Activated T-cell treated with anti-CD3 and anti-CD28 coated beads, Interleukin-2, amount 50 U/mL, for 72 hours (primary cell): Measurements from ENCODE around the gene NUP133. TPM values are rescaled to one million over a fixed set of nuclear protein-coding genes. Genes with fewer than 3 reads are reported as not detected.
"Not testable (repeated sequence)": the region's sequence is repeated elsewhere in the genome, so short reads cannot be mapped to it uniquely, and the experiment has no call there.

Source experiments
- ATAC-seq, 2 donors: fragments of 150-1000 bp; cut with Tn5 transposase; replicated peaks in 1 of 2; 2 replicates each; pipeline ENCODE4 v1.10.0; 2021; ENCODE audit warnings: moderate library complexity in 2 of 2, mild to moderate bottlenecking in 1 of 2
- DNase-seq, 2 donors: peaks; one replicate each; pipeline ENCODE4 v3.0.0; 2021 to 2022; ENCODE audit warnings: mixed read lengths in 1 of 2
- H3K27ac Mint-ChIP-seq: one replicate; pipeline ENCODE4 v1.8.0; 2022; ENCODE audit warnings: mild to moderate bottlenecking, moderate library complexity, mixed read lengths
- H3K27me3 Mint-ChIP-seq: one replicate; pipeline ENCODE4 v1.8.0; 2022; ENCODE audit warnings: low read depth, mixed read lengths
- H3K36me3 Mint-ChIP-seq, 2 donors: one replicate each; pipeline ENCODE4 v1.8.0; 2022; ENCODE audit warnings: mixed read lengths in 2 of 2, mild to moderate bottlenecking in 1 of 2; ENCODE audit not compliant: insufficient read depth in 2 of 2
- H3K4me1 Mint-ChIP-seq: one replicate; pipeline ENCODE4 v1.8.0; 2022; ENCODE audit warnings: low read depth, mixed read lengths
- H3K4me3 Mint-ChIP-seq, 2 donors: one replicate each; pipeline ENCODE4 v1.8.0; 2022; ENCODE audit warnings: mild to moderate bottlenecking in 2 of 2, mixed read lengths in 2 of 2, moderate library complexity in 2 of 2
- H3K9me3 Mint-ChIP-seq, 2 donors: one replicate each; pipeline ENCODE4 v1.8.0; 2022; ENCODE audit warnings: mixed read lengths in 2 of 2
- total RNA-seq, 2 donors: library from RNA; stranded (reverse); gene quantifications; one replicate each; pipeline ENCODE4 v1.2.3, GENCODE V29; 2022

NUP133 gene
- total RNA-seq, 2 donors from 2014 or later: 42.8 to 53.4 TPM

- Mint-ChIP-seq H3K4me3 (no peak overlapping the region), H3K9me3 (no peaks in the 10 kb centered on the region)
Observed at GRCh38 chr1:229397762-229398161, 110.4 kb downstream of the NUP133 start.

DNA sequence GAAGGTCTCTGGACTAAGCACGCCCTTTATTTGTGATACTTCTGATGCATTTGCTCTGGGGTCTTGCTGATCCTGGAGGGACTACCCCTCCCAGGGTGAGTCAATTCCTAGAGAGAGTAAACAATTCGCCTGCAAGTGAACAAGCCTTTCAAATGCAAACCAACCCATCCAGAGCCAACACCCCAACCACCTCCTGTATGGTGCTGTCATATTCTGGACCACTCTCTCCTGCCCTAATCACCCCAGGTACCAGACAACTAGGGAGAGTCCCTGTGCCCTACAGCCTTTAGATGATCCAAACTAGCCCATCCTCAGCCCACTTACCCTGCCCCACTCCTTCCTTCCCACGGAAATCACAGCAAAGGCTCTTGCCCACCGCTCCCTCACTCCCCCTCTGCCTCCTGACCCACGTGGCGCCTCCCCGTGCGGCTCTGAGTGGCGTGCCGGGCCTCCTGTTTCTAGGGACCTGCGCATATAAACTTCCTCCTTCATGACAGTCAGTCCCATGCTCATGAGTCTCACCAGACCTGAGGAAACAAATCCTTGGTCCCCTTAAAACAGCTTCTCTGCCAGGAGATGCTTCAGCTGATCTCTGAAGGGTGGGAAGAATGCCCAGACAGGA is 111.4 kb downstream of the NUP133 start:
- Mint-ChIP-seq H3K27me3 (peaks cover 34% of the 10 kb centered on the region), H3K4me1 (no peaks in the 10 kb centered on the region), H3K9me3 (no peaks in the 10 kb centered on the region), H3K36me3 (no peaks in the 10 kb centered on the region), H3K4me3 (no peak overlapping the region), H3K27ac (no peak overlapping the region)
- DNase-seq (no peak), ATAC-seq (no peak)

More at GRCh38 chr1:229397762-229398161, 110.4 kb downstream of the NUP133 start:
- no peaks in the 10 kb centered on the region for H3K4me1 Mint-ChIP-seq
- H3K27me3 Mint-ChIP-seq: peaks cover 43% of the 10 kb centered on the region
- no peak overlapping the region for H3K27ac Mint-ChIP-seq
- H3K36me3 Mint-ChIP-seq: no peaks in the 10 kb centered on the region
- no peak for ATAC-seq
- DNase-seq: no peak

DNA sequence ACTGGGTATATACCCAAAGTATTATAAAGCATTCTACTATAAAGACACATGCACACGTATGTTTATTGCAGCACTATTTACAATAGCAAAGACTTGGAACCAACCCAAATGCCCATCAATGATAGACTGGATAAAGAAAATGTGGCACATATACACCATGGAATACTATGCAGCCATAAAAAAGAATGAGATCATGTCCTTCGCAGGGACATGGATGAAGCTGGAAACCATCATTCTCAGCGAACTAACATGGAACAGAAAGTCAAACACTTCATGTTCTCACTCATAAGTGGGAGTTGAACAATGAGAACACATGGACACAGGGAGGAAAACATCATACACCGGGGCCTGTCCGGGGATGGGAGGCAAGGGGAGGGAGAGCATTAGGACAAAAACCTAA is 113.6 kb downstream of the NUP133 start:
- peaks cover 30% of the 10 kb centered on the region for H3K27me3 Mint-ChIP-seq
- H3K36me3 Mint-ChIP-seq, H3K4me1 Mint-ChIP-seq, DNase-seq, ATAC-seq, H3K4me3 Mint-ChIP-seq, H3K27ac Mint-ChIP-seq, H3K9me3 Mint-ChIP-seq: not testable (repeated sequence)

- H3K4me1 Mint-ChIP-seq: peaks cover 3% of the 10 kb centered on the region
- no peaks in the 10 kb centered on the region for H3K36me3 Mint-ChIP-seq
- no peak overlapping the region for H3K4me3 Mint-ChIP-seq
- no peaks in the 10 kb centered on the region for H3K9me3 Mint-ChIP-seq
- H3K27ac Mint-ChIP-seq: no peak overlapping the region
- no peak for DNase-seq
- peaks cover 34% of the 10 kb centered on the region for H3K27me3 Mint-ChIP-seq
- ATAC-seq: no peak
Observed at GRCh38 chr1:229392936-229393335, 115.2 kb downstream of the NUP133 start.

Other genes starting within 250 kb of the NUP133 start
- 10 to 100 TPM; 31.7 to 32.3 TPM for gene RAB4A, start 237.2 kb downstream of the NUP133 start, total RNA-seq
- gene CCSAP, start 165.3 kb downstream of the NUP133 start, total RNA-seq: 1 to 10 TPM; 7.9 to 8.2 TPM
- not detected for gene ACTA1, start 74.2 kb downstream of the NUP133 start, total RNA-seq
- 10 to 100 TPM; 25.7 to 32.0 TPM for gene ABCB10, start 50.4 kb upstream of the NUP133 start, total RNA-seq
- gene TAF5L, start 117.8 kb upstream of the NUP133 start, total RNA-seq: 10 to 100 TPM; 18.9 to 21.7 TPM
- gene URB2, start 117.9 kb upstream of the NUP133 start, total RNA-seq: 10 to 100 TPM; 11.6 to 12.3 TPM